HCEC 1CT (cell line): Measurements from ENCODE around the gene MARK3.
"Not testable (repeated sequence)": the region's sequence is repeated elsewhere in the genome, so short reads cannot be mapped to it uniquely, and the experiment has no call there.

Experiments used
- DNase-seq: peaks from one replicate; pipeline ENCODE4 v3.0.0-alpha.2; 2017

The MARK3 gene

GRCh38 chr14:103385152-103385928 lies at the start of gene MARK3:
Gene MARK3 (plus strand): TSS chr14:103385415. CDS start chr14:103386030, 615 bp downstream.
- DNase-seq = peak; percentile 96

GRCh38 chr14:103336191-103336590 lies 49.0 kb upstream of the MARK3 start:
- DNase-seq = no peak

- DNase-seq = no peak
Observed at GRCh38 chr14:103337794-103338193, 47.4 kb upstream of the MARK3 start.

GRCh38 chr14:103339561-103339960 lies 45.7 kb upstream of the MARK3 start:
- DNase-seq = no peak

GRCh38 chr14:103340480-103341212 lies 44.6 kb upstream of the MARK3 start:
- DNase-seq = no peak

GRCh38 chr14:103341250-103342129 lies 43.7 kb upstream of the MARK3 start:
- no peak for DNase-seq

- no peak for DNase-seq
Observed at GRCh38 chr14:103343164-103343879, 41.9 kb upstream of the MARK3 start.

GRCh38 chr14:103343905-103344797 lies 41.1 kb upstream of the MARK3 start:
- DNase-seq = no peak

- peak; percentile 43 for DNase-seq
Observed at GRCh38 chr14:103346286-103346685, 38.9 kb upstream of the MARK3 start.

- no peak for DNase-seq
Observed at GRCh38 chr14:103347091-103347815, 38.0 kb upstream of the MARK3 start.

GRCh38 chr14:103348154-103348553 lies 37.1 kb upstream of the MARK3 start:
- peak; percentile 39 for DNase-seq

- no peak for DNase-seq
Observed at GRCh38 chr14:103349982-103350381, 35.2 kb upstream of the MARK3 start.

GRCh38 chr14:103353362-103353761 lies 31.9 kb upstream of the MARK3 start:
- DNase-seq = no peak

GRCh38 chr14:103354141-103354540 lies 31.1 kb upstream of the MARK3 start:
- no peak for DNase-seq

GRCh38 chr14:103356024-103356682 lies 29.1 kb upstream of the MARK3 start:
- no peak for DNase-seq

GRCh38 chr14:103357552-103357951 lies 27.7 kb upstream of the MARK3 start:
- not testable (repeated sequence) for DNase-seq

GRCh38 chr14:103360548-103360947 lies 24.7 kb upstream of the MARK3 start:
- no peak for DNase-seq

GRCh38 chr14:103361867-103362266 lies 23.3 kb upstream of the MARK3 start:
- DNase-seq = peak; percentile 97

- peak; percentile 47 for DNase-seq
Observed at GRCh38 chr14:103362780-103363179, 22.4 kb upstream of the MARK3 start.

GRCh38 chr14:103366741-103367140 lies 18.5 kb upstream of the MARK3 start:
- no peak for DNase-seq
